GM12864 (cell line): ENCODE results near the gene LLGL1.

Experiments used
- DNase-seq: peaks from one replicate; pipeline ENCODE4 v3.0.0-alpha.2; 2011; ENCODE audit warnings: low read depth
- H3K4me3 ChIP-seq: 2 replicates; pipeline ENCODE4 v1.5.1; 2011; ENCODE audit warnings: mild to moderate bottlenecking, low read depth, low read length, control low read depth
- CTCF ChIP-seq: IDR thresholded peaks from 2 replicates; pipeline ENCODE4 v1.5.1; 2011; ENCODE audit warnings: low read depth, mild to moderate bottlenecking, moderate library complexity, low read length, control low read depth, inconsistent platforms; ENCODE audit errors: missing control alignments

The LLGL1 gene

DNA sequence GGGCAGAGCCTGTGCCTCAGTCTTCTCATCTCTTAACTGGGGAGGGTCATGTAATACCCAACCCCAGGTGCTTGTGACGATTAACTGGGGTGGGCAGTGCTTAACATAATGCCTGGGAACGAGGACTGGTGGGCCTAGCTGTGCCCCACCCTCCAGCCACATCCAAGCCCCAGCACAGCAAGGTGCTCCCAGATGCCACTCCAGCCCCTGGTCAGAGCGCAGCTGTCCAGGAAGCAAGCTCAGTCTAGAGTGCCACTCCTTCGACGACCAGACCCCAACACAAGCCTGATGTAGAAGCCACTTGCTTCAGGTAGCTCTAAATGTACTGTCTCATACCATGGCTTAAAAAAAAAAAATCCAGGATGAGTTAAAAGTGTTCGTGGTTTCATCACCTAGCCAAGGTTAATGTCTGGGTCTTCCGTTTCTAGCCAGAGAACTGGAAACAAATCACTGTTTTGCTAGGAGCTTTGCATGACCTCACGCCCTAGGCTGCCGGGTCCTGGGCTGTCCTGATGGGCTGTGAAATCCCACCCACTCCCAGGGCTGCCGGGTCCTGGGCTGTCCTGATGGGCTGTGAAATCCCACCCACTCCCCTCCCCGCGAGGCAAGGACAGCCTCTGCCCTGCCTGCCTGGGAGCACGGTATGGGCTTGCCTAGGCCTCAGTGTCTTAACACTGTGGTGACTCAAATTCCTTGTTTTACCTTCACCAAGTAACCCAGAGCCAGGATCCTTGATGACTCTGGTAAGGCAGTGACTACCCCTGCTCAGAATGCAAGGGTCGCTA is 42.7 kb downstream of the LLGL1 start:
- no peak for DNase-seq
- no peak for TF ChIP-seq CTCF

DNA sequence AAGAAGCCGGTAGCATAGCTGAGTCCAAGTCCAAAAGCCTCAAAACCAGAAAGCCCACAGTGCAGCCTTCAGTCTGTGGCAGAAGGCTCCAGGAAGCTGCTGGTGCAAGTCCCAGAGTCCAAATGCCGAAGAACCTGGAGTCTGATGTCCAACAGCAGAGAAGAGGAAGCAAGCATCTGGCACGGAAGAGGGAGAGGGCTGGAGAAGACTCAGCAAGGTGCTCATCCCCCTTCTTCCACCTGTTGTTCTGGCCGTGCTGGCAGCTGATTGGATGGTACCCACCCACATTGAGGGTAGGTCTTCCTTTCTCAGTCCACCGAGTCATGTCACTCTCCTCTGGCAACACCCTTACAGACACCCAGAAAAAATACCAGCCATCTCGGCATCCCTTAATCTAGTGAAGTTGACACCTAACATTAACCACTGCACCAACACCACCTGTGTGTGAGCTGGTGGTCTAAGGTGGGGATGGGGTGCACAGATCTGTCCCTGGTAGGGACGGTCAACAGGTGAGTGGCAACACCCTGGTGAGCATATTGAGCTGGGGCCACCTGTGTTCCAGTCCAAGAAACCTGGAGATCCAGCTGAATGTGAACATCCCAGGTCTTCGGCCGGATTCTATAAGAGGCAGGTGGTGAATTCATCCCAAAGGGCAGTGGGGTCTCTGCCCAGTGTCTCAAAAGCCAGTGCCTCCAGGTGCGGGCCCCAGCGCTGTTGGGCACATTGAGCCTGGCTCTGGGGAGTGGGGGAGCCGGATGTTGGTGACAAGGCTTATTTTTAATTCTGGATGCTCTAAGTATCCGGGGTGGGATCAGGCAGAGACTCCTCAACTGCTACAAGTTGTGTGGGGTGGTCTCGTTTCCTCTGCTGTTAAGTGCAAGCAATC is 44.9 kb downstream of the LLGL1 start:
- no peak for TF ChIP-seq CTCF
- no peak overlapping the region for H3K4me3 ChIP-seq
- no peak for DNase-seq

More for the DNA sequence above, 42.7 kb downstream of the LLGL1 start:
- no peak overlapping the region for H3K4me3 ChIP-seq

DNA sequence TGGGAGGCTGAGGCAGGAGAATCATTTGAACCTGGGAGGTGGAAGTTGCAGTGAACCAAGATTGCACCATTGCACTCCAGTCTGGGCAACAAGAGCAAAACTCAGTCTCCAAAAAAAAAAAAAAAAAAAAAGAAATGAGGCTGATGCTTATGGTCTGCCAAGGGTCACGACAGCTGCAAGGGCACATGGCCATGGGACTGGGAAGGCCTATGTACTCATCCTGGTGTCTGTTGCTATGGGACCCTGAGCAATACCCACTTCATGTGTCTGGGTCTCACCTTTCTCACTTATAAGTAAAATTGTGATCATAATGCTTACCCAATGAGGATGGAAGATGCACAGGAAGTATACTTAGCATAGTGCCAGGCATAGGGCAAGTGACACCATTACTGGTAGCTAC is 51.6 kb downstream of the LLGL1 start:
- no peak for DNase-seq
- TF ChIP-seq CTCF, result no peak
- H3K4me3 ChIP-seq, result no peak overlapping the region

DNA sequence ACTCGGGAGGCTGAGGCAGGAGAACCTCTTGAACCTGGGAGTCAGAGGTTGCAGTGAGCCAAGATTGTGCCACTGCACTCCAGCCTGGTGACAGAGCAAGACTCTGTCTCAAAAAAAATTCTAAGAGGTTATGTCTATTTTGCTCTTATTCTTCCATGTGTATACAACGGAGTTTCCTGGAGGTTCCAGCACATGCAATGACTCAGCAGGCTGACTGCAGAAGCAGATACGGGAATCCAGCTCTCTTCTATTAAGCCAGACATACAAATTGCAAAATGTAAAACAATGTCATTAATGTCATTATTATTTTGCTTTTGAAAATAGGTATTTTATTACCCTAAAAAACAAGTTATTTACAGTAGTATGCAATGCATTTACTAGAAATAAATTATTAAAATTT is 53.4 kb downstream of the LLGL1 start:
- TF ChIP-seq CTCF, result no peak
- DNase-seq, result no peak
- no peak overlapping the region for H3K4me3 ChIP-seq

- H3K4me3 ChIP-seq, result no peak overlapping the region
- DNase-seq, result no peak
- TF ChIP-seq CTCF, result no peak
Observed at GRCh38 chr17:18280249-18280648, 54.8 kb downstream of the LLGL1 start.

DNA sequence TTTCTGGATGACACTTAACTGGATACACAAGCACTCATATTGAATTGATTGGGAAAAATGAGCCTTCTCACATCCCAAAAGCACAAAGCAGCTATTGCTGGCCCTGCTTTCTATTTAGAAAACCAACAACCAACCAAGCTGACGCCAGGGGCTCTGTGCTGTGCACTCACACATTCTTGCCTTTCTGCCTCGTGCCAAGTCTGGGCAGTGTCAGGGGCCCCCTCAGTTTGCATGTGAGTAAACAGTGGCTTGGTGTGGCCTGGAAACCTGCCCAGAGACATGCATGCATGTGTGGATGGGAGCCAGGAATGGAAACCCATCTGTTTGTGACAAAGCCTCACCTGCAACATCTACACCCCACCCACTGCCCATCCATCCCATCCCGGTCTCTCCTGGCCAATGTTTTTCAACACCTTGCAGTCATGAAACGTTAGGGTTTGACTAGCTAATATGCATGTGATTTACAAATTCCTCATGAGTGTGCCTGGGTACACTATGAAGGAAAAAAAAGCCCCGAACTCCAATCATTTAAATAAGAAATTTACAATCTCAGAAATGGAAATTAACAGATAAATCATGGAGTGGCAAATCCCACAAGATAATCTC is 55.4 kb downstream of the LLGL1 start:
- DNase-seq, result no peak
- TF ChIP-seq CTCF, result no peak
- H3K4me3 ChIP-seq, result no peak overlapping the region
